ENCODE data around the gene PRSS2. TPM values are rescaled to one million over a fixed set of nuclear protein-coding genes. Genes with fewer than 3 reads are reported as not detected.

Gene PRSS2
- total RNA-seq, 1 donor from 2014 or later, result not detected

Other genes starting within 250 kb of the PRSS2 start
- not detected in 2 replicates for gene PRSS1, start 21.5 kb upstream of the PRSS2 start, total RNA-seq
- under 0.01 TPM in 2 replicates for gene EPHB6, start 84.1 kb downstream of the PRSS2 start, total RNA-seq
- gene TRPV6, start 114.8 kb downstream of the PRSS2 start, total RNA-seq, result not detected in 2 replicates
- gene TRPV5, start 162.8 kb downstream of the PRSS2 start, total RNA-seq, result not detected in 2 replicates
- not detected in 2 replicates for gene LLCFC1, start 168.5 kb downstream of the PRSS2 start, total RNA-seq
- gene KEL, start 191.4 kb downstream of the PRSS2 start, total RNA-seq, result 0.13 TPM in 1 of 2 replicates, not detected in the other

Data from dermis microvascular lymphatic vessel endothelial cell (primary cell).